Stromal cell of bone marrow (primary cell): Measurements from ENCODE around the gene ZDHHC14.

Source experiments
- DNase-seq: peaks from one replicate; pipeline ENCODE4 v3.0.0-alpha.2; 2012; ENCODE audit warnings: low read depth

The ZDHHC14 gene

DNA sequence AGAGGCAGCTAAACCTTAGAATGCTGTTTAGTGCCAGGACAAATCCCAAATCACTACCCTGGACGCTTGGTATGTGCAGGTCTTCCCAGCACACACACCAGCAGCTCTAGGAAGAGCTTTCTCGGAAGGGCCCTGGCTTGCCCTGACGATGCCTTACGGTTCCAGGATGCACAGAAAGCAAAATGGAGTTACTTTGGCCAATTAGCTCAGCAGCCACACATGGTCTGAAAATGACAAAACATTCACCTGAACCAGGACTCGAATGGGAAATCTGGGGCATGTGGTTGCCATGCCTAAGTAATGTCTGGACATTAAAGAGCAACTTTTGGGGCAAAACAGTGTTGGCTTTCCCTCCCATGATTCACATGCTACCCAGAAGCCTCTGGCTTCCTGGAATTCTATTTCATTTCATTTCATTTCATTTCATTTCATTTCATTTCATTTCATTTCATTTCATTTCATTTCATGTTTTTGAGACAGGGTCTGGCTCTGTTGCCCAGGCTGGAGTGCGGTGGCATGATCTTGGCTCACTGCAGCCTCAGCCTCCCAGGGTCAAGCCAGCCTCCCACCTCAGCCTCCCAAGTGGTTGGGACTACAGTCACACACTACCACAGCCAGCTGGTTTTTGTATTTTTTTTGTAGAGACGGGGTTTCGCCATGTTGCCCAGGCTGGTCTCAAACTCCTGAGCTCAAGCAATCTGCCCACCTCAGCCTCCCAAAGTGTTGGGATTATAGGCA, 153.3 kb downstream of the ZDHHC14 start:
- DNase-seq: no peak

DNA sequence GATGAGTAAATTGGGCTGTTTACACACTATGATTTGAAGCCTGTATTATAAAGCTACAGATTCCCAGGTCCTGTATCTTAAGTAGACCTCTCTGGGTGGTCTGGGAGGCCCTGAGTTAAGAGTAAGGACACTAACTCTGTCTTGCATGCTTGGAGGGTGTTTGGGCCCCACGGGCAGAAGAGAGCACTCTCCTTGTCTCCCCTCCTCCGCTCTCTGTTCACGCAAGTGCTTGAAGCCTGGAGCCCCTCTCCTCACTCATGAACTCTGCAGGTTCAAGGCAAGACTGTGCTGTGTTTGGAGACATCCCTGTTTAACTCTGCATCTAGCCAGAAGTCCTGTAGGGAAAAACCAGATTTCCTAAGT, 154.0 kb downstream of the ZDHHC14 start:
- DNase-seq: no peak

DNA sequence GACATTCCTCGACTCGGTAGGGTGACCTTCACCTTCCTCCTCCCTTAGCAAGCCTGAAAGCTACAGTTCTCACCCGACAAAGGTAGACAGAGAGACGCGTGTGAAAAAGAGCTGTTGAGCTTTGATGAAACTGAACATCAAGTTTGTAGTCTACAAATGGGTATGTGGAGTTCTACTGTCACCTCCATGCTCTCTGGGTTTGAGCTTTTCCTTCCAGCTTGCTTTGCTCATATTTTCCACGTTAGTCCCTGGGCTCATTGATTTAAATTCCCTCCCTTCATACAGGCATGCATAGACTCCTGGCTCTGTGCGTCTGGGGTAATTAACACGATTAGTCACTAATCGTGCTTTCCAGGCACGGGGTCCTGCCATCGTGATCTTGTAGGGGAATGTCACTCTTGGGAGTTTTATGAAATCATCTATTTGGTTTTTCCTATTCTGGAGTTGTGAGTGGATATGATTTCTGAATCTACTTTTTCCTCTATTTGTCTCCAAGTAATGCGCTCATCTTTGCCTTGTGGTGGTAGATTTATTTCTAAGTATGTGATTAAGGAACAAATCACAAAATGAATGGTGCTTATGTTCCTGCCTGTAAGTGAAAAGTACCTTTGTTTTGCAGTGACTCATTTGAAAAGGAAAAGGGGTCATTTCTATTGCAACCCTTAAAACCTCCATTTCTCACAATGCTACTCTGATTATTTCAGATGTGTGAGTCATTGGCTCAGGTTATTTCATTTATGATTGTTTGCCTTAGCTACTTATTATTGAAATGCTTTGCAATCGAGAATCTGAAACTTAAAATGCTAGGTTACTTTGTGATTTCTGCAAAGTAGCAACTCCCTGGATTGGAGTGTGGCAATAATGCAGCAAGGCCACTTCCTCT, 154.6 kb downstream of the ZDHHC14 start:
- DNase-seq: peak; percentile 72

DNA sequence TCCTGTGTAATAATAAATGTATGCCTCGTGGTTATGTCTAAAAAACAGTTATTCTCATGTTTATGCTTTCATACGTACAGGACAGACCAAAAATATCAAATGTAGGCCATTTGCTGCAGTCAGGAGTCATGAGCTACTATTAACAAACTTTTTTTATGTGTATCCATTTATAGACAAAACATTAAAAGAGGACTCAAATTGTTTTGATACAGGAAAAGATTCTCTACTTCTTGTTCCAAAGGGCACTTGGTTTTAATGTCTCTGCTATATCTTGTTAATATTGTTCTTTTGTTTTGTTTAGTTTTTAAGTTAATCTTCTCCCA, 155.2 kb downstream of the ZDHHC14 start:
- no peak for DNase-seq

DNA sequence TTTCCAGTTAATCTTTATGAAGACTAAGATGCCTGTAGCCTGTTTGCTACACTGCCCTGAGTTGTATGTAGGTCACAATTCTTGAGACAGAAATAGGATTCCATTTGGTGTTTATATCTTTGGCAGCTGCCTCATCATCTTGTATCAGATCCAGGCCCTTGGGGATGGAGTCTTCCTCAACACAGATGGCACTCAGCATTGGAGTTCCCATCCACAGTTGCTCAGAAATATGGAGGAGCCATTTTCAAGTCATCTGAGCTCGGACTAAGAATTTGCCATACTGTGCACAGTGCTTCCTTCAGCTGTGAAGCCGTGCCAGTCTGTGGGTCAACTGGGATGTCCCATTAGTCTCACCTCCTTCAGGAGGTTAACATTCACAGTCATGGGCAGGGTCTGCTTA, 156.6 kb downstream of the ZDHHC14 start:
- DNase-seq: no peak

DNA sequence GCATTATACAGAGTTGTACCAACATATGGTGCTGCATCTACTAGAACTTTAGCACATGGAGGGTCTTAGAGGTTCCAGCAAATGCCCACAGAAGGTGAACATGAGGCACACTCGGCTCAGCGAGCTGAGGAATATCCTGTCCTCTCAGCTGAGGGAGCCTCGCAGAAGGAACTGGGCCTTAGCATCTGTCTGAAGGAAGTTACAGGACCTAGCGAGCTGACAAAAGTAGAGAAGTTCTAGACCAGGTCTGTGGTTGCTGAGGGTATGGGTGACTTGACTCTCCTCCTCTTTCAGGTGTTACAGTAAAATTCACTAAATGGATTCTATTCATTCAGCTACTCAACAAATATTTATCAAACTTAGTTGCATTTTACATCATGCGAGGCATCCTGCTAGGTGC, 157.2 kb downstream of the ZDHHC14 start:
- DNase-seq: no peak

DNA sequence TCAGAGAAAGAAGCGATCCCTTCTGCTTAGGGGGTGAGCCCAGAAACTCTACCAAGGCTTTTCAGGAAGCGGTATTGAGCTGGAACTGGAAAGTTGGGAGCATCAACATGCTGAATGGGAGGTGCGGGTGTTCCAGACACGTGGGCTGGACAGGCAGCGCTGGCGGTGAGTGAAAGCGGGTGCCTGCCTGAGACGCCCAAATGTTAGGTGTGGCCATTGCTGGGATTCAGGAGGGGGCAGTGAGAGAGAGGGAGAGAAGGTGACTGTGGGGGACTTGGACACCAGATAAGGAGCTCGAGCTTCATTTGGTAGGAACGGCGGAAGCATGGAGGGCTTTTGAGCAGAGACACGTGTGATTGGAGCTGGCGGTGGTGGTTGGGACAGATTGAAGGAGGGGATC, 157.7 kb downstream of the ZDHHC14 start:
- no peak for DNase-seq

DNA sequence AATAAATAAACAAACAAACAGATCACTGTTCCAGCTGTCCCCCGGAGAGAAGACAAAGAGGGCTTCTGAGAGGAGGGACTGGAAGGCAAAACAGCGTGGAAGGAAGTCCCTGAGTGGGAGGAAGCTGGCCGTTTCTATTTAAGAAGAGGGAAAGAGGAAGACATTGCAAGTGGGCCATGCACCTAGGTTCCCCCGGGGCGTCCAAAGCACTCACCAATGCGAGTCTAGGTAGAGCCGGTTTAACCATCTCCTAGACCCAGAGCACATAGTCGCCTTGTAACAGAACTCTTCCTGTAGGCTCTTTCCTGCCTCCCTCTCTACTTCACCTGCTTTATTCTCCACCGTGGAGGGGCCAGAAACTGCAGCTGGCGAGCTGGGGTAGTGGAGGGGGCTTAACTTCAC, 158.4 kb downstream of the ZDHHC14 start:
- DNase-seq: no peak

DNA sequence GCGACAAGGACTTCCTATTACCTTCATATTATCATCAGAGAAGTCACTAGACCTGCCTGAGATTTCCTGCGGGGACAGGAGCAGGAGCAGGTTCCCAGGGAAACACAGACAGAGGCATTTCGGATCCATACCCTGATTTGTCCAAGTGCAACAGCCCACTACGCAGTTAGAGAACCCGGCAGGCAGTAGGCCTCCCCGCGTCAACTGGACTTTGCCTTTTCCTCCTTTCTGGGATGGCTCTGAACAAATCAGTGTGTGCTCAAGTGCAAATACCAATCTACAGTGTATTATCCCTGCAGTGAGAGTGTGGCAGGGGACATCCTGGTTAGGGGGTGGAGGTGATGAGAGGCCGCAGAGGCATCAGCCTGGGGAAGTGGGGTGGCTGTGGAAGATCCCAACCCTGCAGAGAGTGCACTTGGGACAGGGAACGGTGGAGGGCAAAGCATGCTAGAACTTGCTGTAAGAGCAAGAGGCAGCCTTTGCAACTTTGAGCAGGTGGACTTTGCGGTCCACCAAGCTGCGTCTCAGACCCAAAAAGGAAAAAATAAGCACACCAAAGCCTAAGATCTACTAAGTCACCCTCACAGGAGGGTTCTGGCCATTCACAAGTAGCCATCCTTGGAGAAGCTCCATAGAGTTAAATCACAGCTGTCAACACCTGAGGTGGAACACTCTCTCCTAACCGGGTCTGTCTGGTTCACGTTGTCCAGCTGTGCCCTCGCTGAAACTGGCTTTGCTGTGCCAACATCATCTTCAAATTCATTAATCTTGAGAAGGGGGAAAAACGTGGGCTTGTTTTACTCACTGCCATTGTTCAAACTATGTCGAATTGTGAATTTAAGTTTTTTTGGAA, 159.1 kb downstream of the ZDHHC14 start:
- no peak for DNase-seq

DNA sequence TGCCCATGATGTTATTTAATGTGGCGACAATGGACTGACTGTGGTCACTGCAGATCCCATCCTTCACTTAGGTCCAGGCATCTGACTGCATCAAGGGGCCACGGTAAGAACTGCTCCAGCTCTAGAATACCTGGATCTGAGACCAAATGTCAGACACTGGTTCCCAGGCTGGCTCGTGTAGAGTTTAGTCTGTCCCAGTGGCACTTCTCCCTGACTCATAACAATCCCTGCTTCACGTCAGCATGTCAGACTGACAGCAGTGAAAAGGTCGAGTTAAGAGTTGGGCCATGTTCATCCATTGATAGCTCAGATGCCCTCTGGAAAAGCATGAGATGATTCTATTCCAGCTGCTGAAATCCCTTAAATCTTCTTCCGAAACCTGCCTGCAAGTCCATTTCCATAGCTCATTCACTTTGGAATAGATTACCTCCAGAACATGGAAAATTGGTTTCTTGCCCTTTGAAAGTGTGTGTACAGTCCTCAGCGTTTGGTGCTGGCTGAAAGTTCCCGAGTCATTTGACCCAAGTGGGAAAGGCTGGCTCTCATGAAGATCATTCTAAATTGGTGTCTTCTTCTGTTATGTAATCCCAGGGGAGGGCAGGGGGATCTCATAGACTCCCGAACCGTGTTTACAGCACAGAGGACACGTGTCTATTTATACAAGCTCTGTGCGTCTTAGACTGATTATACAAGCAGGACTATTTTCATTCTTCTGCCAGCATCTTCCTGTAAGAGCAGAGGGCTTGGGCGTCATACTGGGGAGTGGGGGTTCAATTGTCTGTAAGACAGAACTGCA, 160.8 kb downstream of the ZDHHC14 start:
- no peak for DNase-seq

DNA sequence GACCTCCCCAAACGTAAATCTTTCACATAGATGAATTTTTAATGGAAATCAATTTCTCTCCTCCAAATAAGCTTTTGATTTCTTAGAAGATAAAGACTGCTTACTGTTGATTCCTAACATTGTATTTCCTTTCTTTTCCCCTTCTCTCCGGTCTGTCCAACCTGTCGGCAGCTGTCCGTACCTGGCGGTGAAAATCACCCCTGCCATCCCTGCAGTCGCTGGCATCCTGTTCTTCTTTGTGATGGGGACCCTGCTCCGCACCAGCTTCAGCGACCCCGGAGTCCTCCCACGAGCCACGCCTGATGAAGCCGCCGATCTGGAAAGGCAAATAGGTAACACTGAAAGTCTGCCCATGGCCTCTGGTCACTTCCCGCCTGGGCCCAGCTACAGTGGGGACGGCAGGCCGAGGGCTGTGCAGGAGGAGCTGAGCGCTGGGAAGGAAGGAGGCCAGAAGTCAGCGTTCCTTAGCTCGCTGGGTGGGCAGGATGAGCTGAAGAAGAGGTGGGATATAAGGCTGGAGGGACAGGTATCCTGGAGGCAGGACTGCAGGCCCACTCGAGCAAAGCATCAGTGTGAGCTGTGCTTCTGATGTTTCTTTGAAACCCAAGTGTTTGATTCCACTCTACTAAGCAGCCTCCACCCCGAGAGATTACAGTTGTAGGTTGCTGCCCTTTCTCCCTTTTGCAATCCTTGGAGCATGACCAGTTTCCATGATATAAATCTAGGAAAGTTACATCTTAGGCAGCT, 161.6 kb downstream of the ZDHHC14 start:
- DNase-seq: no peak

DNA sequence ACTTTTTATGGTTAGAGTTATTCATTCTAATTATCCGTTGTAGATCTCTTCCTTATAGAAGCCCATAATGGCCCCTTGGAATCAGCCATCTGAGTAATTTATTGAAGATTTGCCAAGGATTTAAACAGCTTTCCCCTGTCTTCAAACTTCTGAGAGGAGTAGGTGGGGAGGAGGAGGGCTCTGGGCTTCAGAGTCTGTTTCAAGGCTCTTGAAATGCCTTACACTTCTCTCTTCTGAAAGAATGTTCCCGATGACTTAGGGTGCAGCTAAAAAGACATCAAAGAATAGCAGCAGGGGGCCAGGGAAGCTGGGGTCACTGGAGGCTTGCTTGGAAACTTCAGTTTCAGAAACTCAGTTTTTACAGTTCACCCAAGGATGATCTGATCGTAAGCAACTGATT, 165.3 kb downstream of the ZDHHC14 start:
- DNase-seq: no peak

DNA sequence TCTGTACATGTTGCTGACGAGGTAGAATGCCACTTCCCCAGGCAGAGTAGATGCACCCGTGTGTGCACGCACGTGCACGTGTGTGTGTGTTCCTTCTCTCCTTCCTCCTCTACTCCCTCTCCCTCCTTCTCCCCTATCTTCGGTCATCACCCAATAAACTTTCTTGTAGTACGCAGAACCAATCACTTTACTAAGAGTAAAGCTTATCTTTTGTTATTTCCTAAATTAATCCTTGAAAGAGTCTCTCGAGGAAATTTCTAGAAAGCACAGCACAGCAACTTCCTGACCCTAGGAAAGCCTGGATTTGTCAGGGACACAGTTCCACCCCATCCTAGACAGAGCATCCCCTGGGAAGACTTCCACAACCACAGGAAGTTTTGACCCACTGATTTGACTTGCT, 166.1 kb downstream of the ZDHHC14 start:
- no peak for DNase-seq

DNA sequence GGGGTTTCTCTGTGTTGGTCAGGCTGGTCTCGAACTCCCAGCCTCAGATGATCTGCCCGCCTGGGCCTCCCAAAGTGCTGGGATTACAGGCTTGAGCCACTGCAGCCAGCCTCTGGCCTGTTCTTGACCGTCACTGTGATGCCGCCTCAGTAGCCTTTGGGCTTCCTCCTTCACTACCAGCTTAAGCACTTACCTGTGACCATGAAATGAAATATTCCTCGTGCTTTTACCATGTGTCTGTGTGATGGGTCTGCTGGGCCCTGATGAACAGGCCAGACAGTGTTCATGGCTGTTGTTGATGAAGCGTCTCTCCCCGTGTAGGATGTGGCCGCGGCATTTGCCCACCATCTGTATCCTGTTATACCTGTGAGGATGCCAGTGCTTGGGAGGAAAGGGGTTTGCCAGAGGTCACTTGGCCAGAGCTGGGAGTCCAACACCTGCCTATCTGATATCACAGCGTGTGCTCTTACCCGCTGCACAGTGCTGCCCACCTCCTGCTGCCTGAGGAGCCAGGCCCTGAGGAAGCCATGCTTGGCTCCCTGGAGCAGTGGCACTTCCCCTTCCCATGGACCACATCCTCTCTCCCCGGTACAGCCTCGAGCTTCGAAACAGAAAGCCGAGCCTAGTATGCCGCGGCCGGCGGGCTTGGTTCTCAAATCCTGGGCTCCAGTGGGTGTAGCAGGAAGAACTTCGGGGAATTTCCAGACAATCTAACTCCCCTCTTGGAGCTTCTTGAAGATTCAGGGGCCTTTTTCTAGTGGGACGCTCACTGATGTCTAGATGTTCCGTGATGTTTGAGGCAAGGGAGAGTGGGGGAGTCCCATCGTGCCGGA, 167.9 kb downstream of the ZDHHC14 start:
- DNase-seq: no peak

DNA sequence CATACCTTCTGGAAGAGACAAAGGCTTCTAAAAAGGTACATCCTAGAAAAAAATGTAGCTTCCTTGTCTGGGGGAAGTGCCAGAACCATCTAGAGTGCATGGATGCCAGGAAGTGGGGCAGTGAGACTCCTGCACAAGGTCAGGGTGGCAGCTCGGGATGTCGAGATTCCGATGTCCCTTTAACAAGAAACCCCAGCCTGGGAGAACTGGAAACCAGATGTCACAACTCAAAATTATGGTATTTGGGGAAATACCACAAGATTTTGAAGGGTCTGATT, 168.4 kb downstream of the ZDHHC14 start:
- DNase-seq: no peak

DNA sequence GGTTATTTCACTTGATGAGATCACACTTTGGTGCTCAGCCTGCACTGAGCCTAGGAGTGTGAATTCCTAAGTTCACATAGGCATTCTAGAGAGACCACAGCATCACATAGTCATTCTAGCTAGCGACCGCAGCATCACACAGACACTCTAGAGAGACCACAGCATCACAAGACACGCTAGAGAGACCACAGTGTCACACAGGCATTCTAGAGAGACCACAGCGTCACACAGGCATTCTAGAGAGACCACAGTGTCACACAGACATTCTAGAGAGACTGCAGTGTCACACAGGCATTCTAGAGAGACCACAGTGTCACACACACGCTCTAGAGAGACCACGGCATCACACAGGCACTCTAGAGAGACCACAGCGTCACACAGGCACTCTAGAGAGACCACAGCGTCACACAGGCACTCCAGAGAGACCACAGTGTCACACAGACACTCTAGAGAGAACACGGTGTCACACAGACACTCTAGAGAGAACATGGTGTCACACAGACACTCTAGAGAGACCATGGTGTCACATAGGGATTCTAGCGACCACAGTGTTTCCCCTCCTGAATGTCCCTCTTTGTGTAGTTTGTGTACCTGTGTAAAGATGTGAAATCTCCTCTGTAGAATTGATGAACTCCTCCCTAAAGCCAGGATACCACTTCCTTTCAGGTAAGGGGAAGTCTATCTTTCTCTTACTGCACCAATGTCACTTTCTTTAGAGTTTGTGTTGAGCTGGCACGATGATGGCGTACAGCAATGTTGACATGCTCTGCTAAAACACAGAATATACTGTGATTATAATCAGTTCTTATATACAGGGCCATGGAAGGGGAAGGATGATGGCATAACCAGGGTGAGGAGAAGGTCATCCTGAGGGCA, 169.4 kb downstream of the ZDHHC14 start:
- no peak for DNase-seq

DNA sequence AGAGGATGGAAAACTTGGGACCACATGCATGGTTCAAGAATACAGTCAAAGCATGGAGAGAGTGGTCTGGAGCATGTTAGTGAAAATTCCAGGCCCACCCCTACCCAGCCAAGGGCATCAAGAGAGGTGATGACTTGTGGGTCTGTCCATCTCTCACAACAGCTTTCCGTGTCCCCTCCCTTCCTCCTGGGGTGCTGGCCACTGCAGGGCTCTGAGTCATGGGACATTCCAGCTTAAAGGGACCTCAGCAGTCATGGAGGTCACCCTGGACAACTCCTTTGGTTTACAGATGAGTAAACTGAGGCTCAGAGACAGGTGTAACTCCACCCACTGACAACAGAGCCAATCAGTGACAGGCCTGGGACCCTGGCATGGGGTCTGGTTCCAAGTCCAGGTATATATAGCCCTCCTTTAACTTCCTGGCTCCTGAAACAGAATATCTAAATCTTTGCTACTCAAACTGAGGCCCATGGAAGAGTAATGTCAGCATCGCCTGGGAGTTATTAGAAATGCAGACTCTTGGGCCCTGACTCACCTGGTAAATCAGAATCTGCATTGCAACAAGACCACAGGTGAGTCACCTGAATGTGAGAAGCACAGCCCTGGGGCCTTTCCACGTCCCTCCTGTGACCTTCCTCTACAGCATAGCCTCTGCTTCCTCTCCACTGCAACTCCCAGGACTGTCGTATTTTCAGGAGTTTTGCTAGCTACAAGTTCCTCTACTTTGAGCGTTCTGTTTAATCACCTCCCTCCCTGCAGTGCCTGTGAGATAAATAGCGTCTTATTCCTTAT, 170.2 kb downstream of the ZDHHC14 start:
- no peak for DNase-seq

DNA sequence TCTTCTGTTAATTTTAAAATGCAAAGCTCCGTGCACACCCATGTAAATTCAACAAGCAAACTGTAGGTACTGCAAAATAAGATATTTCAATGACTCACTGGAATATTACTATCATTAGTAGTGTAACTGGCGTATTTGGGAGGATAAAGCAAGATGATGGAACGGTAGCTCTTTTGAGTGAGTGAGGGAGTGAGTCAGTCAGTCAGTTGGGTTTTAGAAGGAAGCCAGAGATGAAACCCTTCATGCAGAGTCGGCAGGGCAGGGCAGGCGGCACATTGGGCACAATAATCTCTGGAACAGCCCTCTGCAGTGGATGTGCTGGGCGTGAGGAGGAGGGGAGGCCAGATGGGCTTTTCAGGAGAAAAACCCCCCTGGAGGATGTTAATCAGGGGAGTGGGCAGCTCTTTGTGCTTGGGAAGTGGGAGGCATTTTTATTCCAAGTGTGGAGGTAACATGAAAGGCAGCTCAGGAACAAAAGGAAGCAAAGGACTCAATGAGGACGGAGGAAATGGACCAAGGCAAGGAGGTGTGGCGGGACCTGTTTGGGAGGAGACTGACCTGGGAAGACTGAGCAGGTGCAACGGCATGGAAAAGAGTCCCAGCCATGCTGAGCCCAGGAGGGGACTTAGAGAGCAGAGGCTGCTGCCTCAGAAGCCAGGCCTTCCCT, 171.2 kb downstream of the ZDHHC14 start:
- DNase-seq: no peak
